ENCODE measurements around the gene DCAF15.

DNA sequence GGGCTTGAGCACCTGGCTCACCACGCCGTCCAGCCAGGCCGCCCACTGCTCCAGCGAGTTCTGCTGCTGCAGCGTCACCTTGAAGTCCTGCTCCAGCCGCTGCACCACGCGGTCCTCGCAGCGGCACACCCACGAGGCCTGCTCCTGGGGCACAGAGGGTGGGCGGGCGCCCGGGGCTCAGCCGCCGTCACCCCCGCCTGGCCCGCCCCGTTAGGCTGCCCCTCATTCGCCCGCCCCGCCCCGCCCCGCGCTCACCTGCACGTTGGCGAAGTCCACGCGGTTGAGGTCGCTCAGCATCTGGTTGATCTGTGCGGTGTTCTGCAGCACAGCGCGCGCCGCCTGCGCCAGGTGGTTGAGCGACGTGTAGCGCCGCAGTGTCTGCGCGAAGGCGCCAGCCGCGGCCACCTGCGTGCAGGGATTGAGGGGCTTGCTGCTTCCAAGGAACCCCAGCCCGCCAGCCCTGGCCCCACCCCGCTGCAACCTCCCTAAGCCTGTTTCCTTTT, 11.3 kb downstream of the DCAF15 start:
- no peak for TF ChIP-seq CTCF (conservative IDR thresholded peaks at IDR 0.05)
- no peak for TF ChIP-seq ZFX (IDR thresholded peaks at IDR 0.05)

Data from C4-2B (cell line).